Iris pigment epithelial cell (primary cell): ENCODE results near the gene WNT11.

Experiments
- DNase-seq: peaks from one replicate; pipeline ENCODE4 v3.0.0-alpha.2; 2011; ENCODE audit warnings: low read depth

WNT11 gene

GRCh38 chr11:76237914-76238313 lies 31.6 kb upstream of the WNT11 start:
- DNase-seq, result peak; percentile 10

- DNase-seq, result no peak
These were observed 30.8 kb upstream of the WNT11 start for GRCh38 chr11:76237000-76237649.

- peak; percentile 47 for DNase-seq
These were observed 30.0 kb upstream of the WNT11 start for GRCh38 chr11:76236092-76236999.

GRCh38 chr11:76235233-76236091 lies 29.2 kb upstream of the WNT11 start:
- peak; percentile 91 for DNase-seq

- peak; percentile 69 for DNase-seq
These were observed 28.3 kb upstream of the WNT11 start for GRCh38 chr11:76234416-76235232.

GRCh38 chr11:76234021-76234415 lies 27.7 kb upstream of the WNT11 start:
- no peak for DNase-seq

GRCh38 chr11:76233196-76233921 lies 27.1 kb upstream of the WNT11 start:
- DNase-seq, result no peak

- no peak for DNase-seq
These were observed 25.8 kb upstream of the WNT11 start for GRCh38 chr11:76232026-76232665.

- no peak for DNase-seq
These were observed 24.9 kb upstream of the WNT11 start for GRCh38 chr11:76231121-76231738.

- no peak for DNase-seq
These were observed 24.1 kb upstream of the WNT11 start for GRCh38 chr11:76230392-76230791.

- no peak for DNase-seq
These were observed 23.5 kb upstream of the WNT11 start for GRCh38 chr11:76229690-76230240.

GRCh38 chr11:76228875-76229149 lies 22.5 kb upstream of the WNT11 start:
- no peak for DNase-seq

GRCh38 chr11:76228071-76228874 lies 22.0 kb upstream of the WNT11 start:
- no peak for DNase-seq

- DNase-seq, result no peak
These were observed 20.3 kb upstream of the WNT11 start for GRCh38 chr11:76226626-76227025.

GRCh38 chr11:76225122-76225611 lies 18.9 kb upstream of the WNT11 start:
- DNase-seq, result no peak

GRCh38 chr11:76224461-76225121 lies 18.3 kb upstream of the WNT11 start:
- DNase-seq, result no peak

- DNase-seq, result no peak
These were observed 15.1 kb upstream of the WNT11 start for GRCh38 chr11:76221365-76221764.

- no peak for DNase-seq
These were observed 12.9 kb upstream of the WNT11 start for GRCh38 chr11:76219243-76219642.
